ENCODE results near the gene KLHL22. TPM values are rescaled to one million over a fixed set of nuclear protein-coding genes. Genes with fewer than 3 reads are reported as not detected.

The KLHL22 gene
- total RNA-seq, 1 experiment from 2014 or later, result 36.2 TPM

DNA sequence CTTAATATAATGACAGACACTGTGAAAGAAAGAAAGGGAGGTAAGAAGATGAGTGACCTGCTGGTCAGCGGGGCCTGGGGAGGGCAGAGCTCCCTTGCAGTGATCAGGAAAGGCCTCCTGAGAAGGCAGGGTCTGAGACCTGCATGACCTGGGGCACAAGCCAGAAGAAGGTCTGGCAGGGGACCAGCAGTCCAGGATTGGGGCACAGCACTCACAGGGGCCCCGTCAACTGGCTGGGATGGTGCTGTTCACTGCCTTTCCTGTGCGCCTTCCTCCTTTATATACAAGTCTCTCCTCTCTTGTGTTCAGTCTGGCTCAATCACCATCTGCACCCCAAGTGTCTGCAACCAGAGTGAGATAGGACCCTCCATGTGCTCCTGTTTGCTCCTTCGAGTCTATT lies 35.7 kb downstream of the KLHL22 start:
- CTCF ChIA-PET, result no interaction called here
- no peaks in the 10 kb centered on the region for H3K9me3 ChIP-seq (ENCODE audit: low read depth, low read length, poor library complexity, severe bottlenecking)
- no peaks in the 10 kb centered on the region for H3K27me3 ChIP-seq (replicated peaks; ENCODE audit: insufficient read depth, low read depth, low read length, poor library complexity)
- intact Hi-C loops (cut with micrococcal nuclease; ENCODE audit: unreplicated experiment), result no loop called here
- H3K4me1 ChIP-seq (ENCODE audit: insufficient read depth, low read length, poor library complexity, severe bottlenecking), result no peaks in the 10 kb centered on the region
- TF ChIP-seq, protein P1, sequence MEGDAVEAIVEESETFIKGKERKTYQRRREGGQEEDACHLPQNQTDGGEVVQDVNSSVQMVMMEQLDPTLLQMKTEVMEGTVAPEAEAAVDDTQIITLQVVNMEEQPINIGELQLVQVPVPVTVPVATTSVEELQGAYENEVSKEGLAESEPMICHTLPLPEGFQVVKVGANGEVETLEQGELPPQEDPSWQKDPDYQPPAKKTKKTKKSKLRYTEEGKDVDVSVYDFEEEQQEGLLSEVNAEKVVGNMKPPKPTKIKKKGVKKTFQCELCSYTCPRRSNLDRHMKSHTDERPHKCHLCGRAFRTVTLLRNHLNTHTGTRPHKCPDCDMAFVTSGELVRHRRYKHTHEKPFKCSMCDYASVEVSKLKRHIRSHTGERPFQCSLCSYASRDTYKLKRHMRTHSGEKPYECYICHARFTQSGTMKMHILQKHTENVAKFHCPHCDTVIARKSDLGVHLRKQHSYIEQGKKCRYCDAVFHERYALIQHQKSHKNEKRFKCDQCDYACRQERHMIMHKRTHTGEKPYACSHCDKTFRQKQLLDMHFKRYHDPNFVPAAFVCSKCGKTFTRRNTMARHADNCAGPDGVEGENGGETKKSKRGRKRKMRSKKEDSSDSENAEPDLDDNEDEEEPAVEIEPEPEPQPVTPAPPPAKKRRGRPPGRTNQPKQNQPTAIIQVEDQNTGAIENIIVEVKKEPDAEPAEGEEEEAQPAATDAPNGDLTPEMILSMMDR (conservative IDR thresholded peaks at IDR 0.05; ENCODE audit: low read depth, low read length), result no peak
- TF ChIP-seq EZH2 (IDR thresholded peaks at IDR 0.05; ENCODE audit: borderline replicate concordance, low read depth, low read length, poor library complexity, severe bottlenecking), result no peak
- DNase-seq (ENCODE audit: low spot score), result no peak
- H3K4me3 ChIP-seq (ENCODE audit: low read depth, low read length, poor library complexity, severe bottlenecking), result no peak overlapping the region
- no peak overlapping the region for H3K27ac ChIP-seq (ENCODE audit: low read depth, low read length, poor library complexity, severe bottlenecking)
- H3K36me3 ChIP-seq (ENCODE audit: insufficient read depth, low read length, poor library complexity, severe bottlenecking), result peaks cover 11% of the 10 kb centered on the region
- BruUV-seq (replicated peaks), result no TSS peak
- POLR2A ChIA-PET (ENCODE audit: low non-redundant PET), result no interaction called here

- no peak for DNase-seq (ENCODE audit: low spot score)
- Histone ChIP-seq H3K4me1 (ENCODE audit: insufficient read depth, low read length, poor library complexity, severe bottlenecking) (no peaks in the 10 kb centered on the region), H3K4me3 (ENCODE audit: low read depth, low read length, poor library complexity, severe bottlenecking) (no peak overlapping the region), H3K9me3 (ENCODE audit: low read depth, low read length, poor library complexity, severe bottlenecking) (no peaks in the 10 kb centered on the region), H3K36me3 (ENCODE audit: insufficient read depth, low read length, poor library complexity, severe bottlenecking) (peaks cover 9% of the 10 kb centered on the region), H3K27me3 (replicated peaks; ENCODE audit: insufficient read depth, low read depth, low read length, poor library complexity) (no peaks in the 10 kb centered on the region), H3K27ac (ENCODE audit: low read depth, low read length, poor library complexity, severe bottlenecking) (no peak overlapping the region)
- POLR2A ChIA-PET (ENCODE audit: low non-redundant PET), result no interaction called here
- CTCF ChIA-PET, result no interaction called here
- no peak for TF ChIP-seq EZH2 (IDR thresholded peaks at IDR 0.05; ENCODE audit: borderline replicate concordance, low read depth, low read length, poor library complexity, severe bottlenecking)
- TF ChIP-seq, protein P1 (conservative IDR thresholded peaks at IDR 0.05; ENCODE audit: low read depth, low read length), result no peak
- BruUV-seq (replicated peaks), result no TSS peak
- intact Hi-C loops (cut with micrococcal nuclease; ENCODE audit: unreplicated experiment), result no loop called here
These were observed 36.4 kb downstream of the KLHL22 start for GRCh38 chr22:20459152-20459542.

- intact Hi-C loops (cut with micrococcal nuclease; ENCODE audit: unreplicated experiment), result no loop called here
- CTCF ChIA-PET, result no interaction called here
These were observed 37.0 kb downstream of the KLHL22 start for GRCh38 chr22:20458530-20459151.

More at GRCh38 chr22:20458530-20459151, 37.0 kb downstream of the KLHL22 start:
- Histone ChIP-seq H3K4me1 (ENCODE audit: insufficient read depth, low read length, poor library complexity, severe bottlenecking) (no peaks in the 10 kb centered on the region), H3K27me3 (replicated peaks; ENCODE audit: insufficient read depth, low read depth, low read length, poor library complexity) (no peaks in the 10 kb centered on the region), H3K9me3 (ENCODE audit: low read depth, low read length, poor library complexity, severe bottlenecking) (no peaks in the 10 kb centered on the region), H3K4me3 (ENCODE audit: low read depth, low read length, poor library complexity, severe bottlenecking) (no peak overlapping the region), H3K36me3 (ENCODE audit: insufficient read depth, low read length, poor library complexity, severe bottlenecking) (peaks cover 9% of the 10 kb centered on the region), H3K27ac (ENCODE audit: low read depth, low read length, poor library complexity, severe bottlenecking) (no peak overlapping the region)
- BruUV-seq (replicated peaks), result no TSS peak
- DNase-seq (ENCODE audit: low spot score), result no peak
- POLR2A ChIA-PET (ENCODE audit: low non-redundant PET), result no interaction called here
- TF ChIP-seq, protein P1 (conservative IDR thresholded peaks at IDR 0.05; ENCODE audit: low read depth, low read length), result no peak
- no peak for TF ChIP-seq EZH2 (IDR thresholded peaks at IDR 0.05; ENCODE audit: borderline replicate concordance, low read depth, low read length, poor library complexity, severe bottlenecking)
